ENCODE data around the gene B3GNT9.

B3GNT9 gene

DNA sequence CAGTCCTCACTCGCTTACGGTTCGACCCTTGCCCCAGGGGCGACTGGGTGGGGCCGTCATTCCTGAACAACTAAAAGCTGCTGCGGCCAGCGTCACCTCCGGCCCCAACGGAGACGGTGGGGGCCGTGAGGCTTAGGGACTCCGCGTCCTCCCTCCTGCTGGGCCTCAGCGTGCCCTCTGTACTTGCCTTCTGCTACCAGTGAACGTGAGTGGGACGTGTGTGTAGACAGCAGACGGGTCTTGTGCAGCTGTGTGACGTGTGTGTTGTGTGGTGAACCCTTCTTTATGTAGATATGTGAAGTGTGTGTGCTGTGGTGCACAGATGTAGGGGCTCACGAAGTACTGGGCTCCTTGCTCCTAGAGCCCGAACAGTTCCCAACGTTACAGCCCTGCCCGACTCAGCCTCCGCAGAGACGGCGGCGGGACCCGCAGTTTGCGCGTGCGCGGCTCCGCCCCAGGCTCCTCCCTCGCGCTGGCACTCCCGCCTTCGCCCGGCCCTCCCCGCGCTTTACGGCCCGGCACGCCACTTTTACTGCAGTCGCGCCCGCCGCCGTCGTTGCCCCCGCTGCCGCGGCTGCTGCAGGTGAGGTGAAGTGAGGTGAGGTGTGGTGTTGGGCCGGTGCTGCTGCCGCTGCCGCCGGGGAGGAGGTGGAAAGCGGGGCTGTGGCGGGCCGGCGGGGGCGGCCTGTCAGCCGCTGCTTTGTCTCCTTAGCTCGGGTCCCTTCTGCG, 41.2 kb downstream of the B3GNT9 start, which contains the start of gene PHAF1:
TSS of gene PHAF1 (plus strand) at position 535 of the 729 bp plus-strand sequence. CDS start 235 bp downstream, outside the sequence.
- peak; percentile 89 for DNase-seq

GRCh38 chr16:67108931-67109406, 41.8 kb downstream of the B3GNT9 start:
- DNase-seq: no peak

GRCh38 chr16:67108489-67108888, 42.3 kb downstream of the B3GNT9 start:
- no peak for DNase-seq

GRCh38 chr16:67105881-67106280, 44.9 kb downstream of the B3GNT9 start:
- DNase-seq: no peak

- no peak for DNase-seq
These were observed 45.6 kb downstream of the B3GNT9 start for GRCh38 chr16:67105246-67105645.

DNA sequence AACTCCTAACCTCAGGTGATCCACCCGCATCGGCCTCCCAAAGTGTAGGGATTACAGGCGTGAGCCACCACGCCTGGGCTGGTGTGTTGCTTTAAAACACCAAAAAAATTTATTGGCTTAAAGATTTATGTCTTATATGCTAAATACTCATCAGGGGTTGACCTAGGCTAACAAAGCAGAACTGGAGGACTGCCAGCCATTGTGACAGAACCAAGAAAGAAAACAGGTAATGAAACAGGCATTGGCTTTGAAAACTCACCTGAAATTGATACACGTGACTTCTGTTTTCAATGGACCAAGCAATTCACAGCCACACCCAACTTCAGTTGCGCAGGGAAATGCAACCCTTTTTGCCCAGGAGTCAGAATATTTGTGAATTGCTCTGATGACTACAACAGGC, 46.0 kb downstream of the B3GNT9 start:
- DNase-seq: no peak

- DNase-seq: peak; percentile 49
These were observed 46.7 kb downstream of the B3GNT9 start for GRCh38 chr16:67104061-67104460.

DNA sequence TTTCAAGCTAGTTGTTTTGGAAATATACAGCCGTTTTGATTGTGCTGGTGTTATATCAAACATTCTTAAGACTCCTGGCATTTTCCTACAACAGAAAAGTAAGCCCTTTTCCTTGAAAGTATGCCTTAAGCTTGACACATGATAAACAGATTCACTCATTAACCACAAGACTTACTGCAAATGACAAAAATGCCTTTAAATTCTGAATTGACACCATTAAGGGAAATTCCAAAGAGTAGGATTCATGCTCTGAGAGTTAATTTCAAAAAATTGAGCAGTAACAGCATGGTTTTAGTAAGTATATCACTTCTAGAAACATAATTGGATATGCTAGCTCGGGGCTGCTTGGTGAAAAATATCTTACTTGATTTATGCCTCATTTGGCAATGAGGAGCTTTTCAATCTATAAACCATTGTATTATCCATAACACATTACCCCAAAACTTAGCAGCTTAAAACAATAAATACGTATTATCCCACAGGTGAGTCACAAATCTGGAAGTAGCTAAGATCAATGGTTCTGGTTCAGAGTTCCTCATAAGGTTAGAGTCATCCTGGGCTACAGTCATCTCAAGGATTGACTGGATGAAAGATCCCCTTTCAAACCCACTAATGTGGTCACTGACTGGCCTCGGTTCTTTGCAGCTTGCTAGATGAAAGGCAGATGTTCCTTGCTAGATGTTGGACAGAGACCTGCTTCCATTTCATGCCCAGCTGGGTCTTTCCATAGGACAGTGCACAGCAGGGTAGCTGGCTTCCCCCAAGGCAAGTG, 49.3 kb downstream of the B3GNT9 start:
- DNase-seq: peak; percentile 89

DNA sequence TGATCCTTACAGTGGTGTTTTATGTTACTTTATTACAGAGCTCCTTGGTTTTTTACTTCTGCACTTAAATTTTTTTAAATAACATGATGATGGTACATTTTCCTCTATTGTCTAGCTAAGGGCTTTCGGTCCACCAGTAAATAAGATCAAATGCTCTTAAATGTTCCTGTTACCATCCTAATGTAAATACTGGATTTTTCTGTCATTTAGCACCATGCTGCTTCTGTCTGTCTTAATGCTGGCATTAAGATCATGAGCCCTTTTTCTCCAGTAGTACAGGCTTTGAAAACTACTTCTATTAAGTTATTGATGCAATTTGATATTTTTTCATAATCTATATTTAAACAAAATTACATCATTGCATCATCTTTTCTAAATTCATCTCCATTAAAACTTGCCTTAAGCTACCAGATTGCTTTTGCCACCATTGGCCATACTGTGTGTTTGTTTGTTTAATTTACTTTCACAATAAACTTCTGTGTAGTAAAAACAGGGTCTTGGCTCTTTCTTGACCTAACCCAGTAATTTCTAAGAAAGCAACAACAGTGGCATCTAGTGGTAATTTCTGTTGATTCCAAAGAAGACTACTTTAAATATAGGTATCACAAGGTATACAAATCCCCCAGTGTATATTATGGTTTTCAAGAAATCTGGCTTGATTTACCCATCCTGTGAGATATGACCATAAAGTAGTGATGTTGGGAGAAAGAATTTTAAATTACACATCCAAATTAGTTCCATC, 50.1 kb downstream of the B3GNT9 start:
- DNase-seq: no peak

- DNase-seq: no peak
These were observed 52.2 kb downstream of the B3GNT9 start for GRCh38 chr16:67098599-67098998.

Data from fibroblast of skin of right biceps (primary cell).